Cardiac fibroblast (primary cell): Measurements from ENCODE around the gene PRKCB.
"Not testable (repeated sequence)": the region's sequence is repeated elsewhere in the genome, so short reads cannot be mapped to it uniquely, and the experiment has no call there.

Experiments
- DNase-seq, 2 donors: peaks; one replicate each; pipeline versions ENCODE4 v3.0.0 to v3.0.0-alpha.2; 2010; ENCODE audit warnings: low read depth in 2 of 2
- H3K4me3 ChIP-seq, 2 donors: replicated peaks in 1 of 2; 1 replicate in 1 of 2; 2 replicates in 1 of 2; pipeline ENCODE4 v1.5.1; 2011; ENCODE audit warnings: low read depth in 2 of 2, low read length in 2 of 2, mild to moderate bottlenecking in 2 of 2, moderate library complexity in 1 of 2
- TF ChIP-seq, protein P1 (sequence below): IDR thresholded peaks from one replicate; pipeline ENCODE4 v1.5.1; 2011; ENCODE audit warnings: low read depth, mild to moderate bottlenecking, low read length, inconsistent platforms

Gene PRKCB

GRCh38 chr16:23908790-23909189, 73.0 kb downstream of the PRKCB start:
- DNase-seq = no peak
- H3K4me3 ChIP-seq = no peak overlapping the region
- TF ChIP-seq, protein P1, sequence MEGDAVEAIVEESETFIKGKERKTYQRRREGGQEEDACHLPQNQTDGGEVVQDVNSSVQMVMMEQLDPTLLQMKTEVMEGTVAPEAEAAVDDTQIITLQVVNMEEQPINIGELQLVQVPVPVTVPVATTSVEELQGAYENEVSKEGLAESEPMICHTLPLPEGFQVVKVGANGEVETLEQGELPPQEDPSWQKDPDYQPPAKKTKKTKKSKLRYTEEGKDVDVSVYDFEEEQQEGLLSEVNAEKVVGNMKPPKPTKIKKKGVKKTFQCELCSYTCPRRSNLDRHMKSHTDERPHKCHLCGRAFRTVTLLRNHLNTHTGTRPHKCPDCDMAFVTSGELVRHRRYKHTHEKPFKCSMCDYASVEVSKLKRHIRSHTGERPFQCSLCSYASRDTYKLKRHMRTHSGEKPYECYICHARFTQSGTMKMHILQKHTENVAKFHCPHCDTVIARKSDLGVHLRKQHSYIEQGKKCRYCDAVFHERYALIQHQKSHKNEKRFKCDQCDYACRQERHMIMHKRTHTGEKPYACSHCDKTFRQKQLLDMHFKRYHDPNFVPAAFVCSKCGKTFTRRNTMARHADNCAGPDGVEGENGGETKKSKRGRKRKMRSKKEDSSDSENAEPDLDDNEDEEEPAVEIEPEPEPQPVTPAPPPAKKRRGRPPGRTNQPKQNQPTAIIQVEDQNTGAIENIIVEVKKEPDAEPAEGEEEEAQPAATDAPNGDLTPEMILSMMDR = no peak

DNA sequence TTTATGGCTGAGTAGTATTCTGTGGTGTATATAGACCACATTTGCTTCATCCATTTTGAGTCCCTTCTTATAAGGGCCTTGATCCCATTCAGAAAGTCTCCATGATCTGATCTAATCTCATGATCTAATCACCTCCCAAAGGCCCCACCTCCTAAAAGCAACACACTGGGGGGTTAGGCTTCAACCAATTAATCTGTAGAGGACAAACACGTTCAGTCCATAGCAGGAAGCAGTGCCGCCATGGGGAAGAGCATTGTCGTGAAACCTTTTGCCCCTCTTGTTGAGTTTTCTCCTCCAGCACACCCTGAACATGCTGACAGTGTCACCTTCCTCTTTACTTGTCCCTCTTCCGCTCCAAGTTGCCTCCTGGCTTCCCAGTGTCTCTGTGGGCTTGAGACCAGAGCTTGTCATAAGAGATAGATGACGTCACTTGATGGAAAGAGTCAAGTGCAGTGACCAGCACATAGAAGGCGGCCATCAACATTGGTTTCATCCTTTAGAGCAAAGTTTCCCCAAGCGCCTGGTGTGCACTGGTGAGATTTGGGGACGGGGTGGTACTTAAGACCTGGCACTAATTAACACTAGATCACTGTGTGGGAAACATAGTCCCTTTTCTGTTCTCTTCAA, 74.1 kb downstream of the PRKCB start:
- no peak overlapping the region for H3K4me3 ChIP-seq
- DNase-seq = no peak
- TF ChIP-seq, protein P1 = no peak

DNA sequence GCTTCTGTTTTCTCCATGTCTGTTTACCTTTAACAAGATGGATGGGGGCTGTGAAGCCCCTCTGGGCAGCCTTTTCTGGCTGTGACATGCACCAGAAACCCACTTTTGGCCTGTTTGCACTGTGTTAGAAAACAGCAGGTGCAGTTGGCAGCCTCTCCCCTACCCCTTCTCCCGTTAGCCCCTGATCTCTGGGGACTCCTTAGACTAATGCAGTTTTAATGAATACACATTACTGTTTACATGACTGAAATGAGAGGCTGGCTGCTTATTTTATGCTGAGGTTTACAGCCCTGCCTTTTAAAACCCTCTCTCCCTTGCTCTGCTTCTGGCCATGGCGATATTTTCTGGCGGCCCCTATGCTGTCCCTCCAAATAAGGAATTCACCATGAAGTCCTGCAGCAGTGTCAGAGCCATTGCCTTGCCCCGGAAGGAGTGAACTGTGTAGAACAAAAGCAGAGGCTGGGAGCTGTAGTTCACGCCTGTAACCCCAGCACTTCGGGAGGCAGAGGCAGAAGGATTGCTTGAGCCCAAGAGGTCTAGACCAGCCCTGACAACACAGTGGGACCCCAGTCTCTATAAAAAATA, 79.3 kb downstream of the PRKCB start:
- TF ChIP-seq, protein P1 = no peak

GRCh38 chr16:23916552-23916951, 80.8 kb downstream of the PRKCB start:
- not testable (repeated sequence) for DNase-seq, H3K4me3 ChIP-seq

More for the DNA sequence above, 79.3 kb downstream of the PRKCB start:
- H3K4me3 ChIP-seq = no peak overlapping the region
- DNase-seq = no peak

- no peak overlapping the region for H3K4me3 ChIP-seq
- no peak for DNase-seq
- TF ChIP-seq, protein P1 = no peak
These were observed 81.8 kb downstream of the PRKCB start for GRCh38 chr16:23917621-23918020.

- no peak for DNase-seq
- H3K4me3 ChIP-seq = no peak overlapping the region
- TF ChIP-seq, protein P1 = no peak
These were observed 84.7 kb downstream of the PRKCB start for GRCh38 chr16:23920446-23920845.

GRCh38 chr16:23920899-23921298, 85.1 kb downstream of the PRKCB start:
- TF ChIP-seq, protein P1 = no peak
- DNase-seq = no peak
- H3K4me3 ChIP-seq = no peak overlapping the region
